ENCODE data around the gene TNFAIP8.

DNA sequence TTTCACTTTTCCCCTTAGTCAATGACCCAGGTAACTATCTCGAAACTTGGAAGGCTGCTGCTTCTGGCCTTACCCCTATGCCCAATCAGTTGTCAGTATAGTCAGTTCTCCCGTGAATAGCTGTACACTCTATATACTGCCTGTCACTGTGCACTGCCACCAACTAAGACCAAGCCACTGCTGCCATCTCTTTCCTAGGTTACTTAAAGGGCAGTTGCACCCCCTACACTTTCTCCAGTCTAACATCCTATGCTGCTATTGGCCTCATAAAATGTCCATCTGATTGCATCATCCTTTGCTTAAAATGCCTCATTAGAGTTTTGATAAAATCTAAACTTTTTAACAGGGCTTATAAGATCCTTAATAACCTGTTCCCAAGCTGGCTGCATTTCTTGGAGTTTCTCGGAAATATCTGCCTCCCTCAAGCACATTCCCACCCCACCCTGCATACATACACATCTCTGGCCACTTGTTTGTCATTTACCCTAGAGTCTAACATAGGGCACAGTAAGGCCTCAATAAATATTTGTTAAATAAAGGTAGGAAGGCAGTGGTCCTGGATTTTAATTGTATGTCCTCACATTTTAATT lies 32.8 kb upstream of the TNFAIP8 start:
- TF ChIP-seq POLR2A (IDR thresholded peaks at IDR 0.05; ENCODE audit: low read depth) (no peak), POLR2AphosphoS5 (IDR thresholded peaks at IDR 0.05) (no peak), EP300 (IDR thresholded peaks at IDR 0.05) (no peak)
- TF ChIP-seq, protein P1, sequence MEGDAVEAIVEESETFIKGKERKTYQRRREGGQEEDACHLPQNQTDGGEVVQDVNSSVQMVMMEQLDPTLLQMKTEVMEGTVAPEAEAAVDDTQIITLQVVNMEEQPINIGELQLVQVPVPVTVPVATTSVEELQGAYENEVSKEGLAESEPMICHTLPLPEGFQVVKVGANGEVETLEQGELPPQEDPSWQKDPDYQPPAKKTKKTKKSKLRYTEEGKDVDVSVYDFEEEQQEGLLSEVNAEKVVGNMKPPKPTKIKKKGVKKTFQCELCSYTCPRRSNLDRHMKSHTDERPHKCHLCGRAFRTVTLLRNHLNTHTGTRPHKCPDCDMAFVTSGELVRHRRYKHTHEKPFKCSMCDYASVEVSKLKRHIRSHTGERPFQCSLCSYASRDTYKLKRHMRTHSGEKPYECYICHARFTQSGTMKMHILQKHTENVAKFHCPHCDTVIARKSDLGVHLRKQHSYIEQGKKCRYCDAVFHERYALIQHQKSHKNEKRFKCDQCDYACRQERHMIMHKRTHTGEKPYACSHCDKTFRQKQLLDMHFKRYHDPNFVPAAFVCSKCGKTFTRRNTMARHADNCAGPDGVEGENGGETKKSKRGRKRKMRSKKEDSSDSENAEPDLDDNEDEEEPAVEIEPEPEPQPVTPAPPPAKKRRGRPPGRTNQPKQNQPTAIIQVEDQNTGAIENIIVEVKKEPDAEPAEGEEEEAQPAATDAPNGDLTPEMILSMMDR (IDR thresholded peaks at IDR 0.05): no peak

Data from esophagus muscularis mucosa (tissue), 4 donors.